GDM1 (cell line): ENCODE measurements around the gene GRIN1.
"Not testable (repeated sequence)": the region's sequence is repeated elsewhere in the genome, so short reads cannot be mapped to it uniquely, and the experiment has no call there.

ENCODE experiments used
- DNase-seq: peaks from one replicate; lab custom pipeline; 2025; lab: John Stamatoyannopoulos, UW

Gene GRIN1

GRCh38 chr9:137128862-137129455 is 10.0 kb upstream of the GRIN1 start:
- no peak for DNase-seq

GRCh38 chr9:137129456-137130175 is 9.3 kb upstream of the GRIN1 start:
- DNase-seq: peak; percentile 92

GRCh38 chr9:137130176-137130755 is 8.7 kb upstream of the GRIN1 start:
- DNase-seq: no peak

- no peak for DNase-seq
Measured at GRCh38 chr9:137134191-137134590, 4.8 kb upstream of the GRIN1 start.

- not testable (repeated sequence) for DNase-seq
Measured at GRCh38 chr9:137135154-137135553, 3.8 kb upstream of the GRIN1 start.

GRCh38 chr9:137136261-137136880 is 2.6 kb upstream of the GRIN1 start:
- no peak for DNase-seq

- no peak for DNase-seq
Measured at GRCh38 chr9:137136881-137137607, 1.9 kb upstream of the GRIN1 start.

- DNase-seq: no peak
Measured at GRCh38 chr9:137138058-137138721, 764 bp upstream of the GRIN1 start.

GRCh38 chr9:137139468-137140150 is 655 bp downstream of the GRIN1 start:
- DNase-seq: no peak

- DNase-seq: no peak
Measured at GRCh38 chr9:137140151-137141012, 1.4 kb downstream of the GRIN1 start.

- DNase-seq: no peak
Measured at GRCh38 chr9:137141050-137141810, 2.3 kb downstream of the GRIN1 start.

GRCh38 chr9:137141976-137142936 is 3.3 kb downstream of the GRIN1 start:
- no peak for DNase-seq

- no peak for DNase-seq
Measured at GRCh38 chr9:137143459-137143858, 4.5 kb downstream of the GRIN1 start.

GRCh38 chr9:137145731-137146526 is 7.0 kb downstream of the GRIN1 start:
- DNase-seq: no peak

- DNase-seq: no peak
Measured at GRCh38 chr9:137146527-137146918, 7.6 kb downstream of the GRIN1 start.

- no peak for DNase-seq
Measured at GRCh38 chr9:137147091-137147792, 8.3 kb downstream of the GRIN1 start.

GRCh38 chr9:137147793-137148160 is 8.8 kb downstream of the GRIN1 start:
- no peak for DNase-seq
